Osteoblast (primary cell): ENCODE data around the gene GRIN2D. TPM values are rescaled to one million over a fixed set of nuclear protein-coding genes. Genes with fewer than 3 reads are reported as not detected.

Experiments
- DNase-seq: peaks from one replicate; pipeline ENCODE4 v3.0.0; 2011; ENCODE audit warnings: low spot score, mixed read lengths; ENCODE audit not compliant: insufficient read length; ENCODE audit errors: missing footprints
- H2AFZ ChIP-seq: 2 replicates; pipeline ENCODE4 v1.6.0; 2011; ENCODE audit warnings: mild to moderate bottlenecking, low read length
- H3K27ac ChIP-seq: 2 replicates; pipeline ENCODE4 v1.5.1; 2011; ENCODE audit warnings: mild to moderate bottlenecking, low read depth, low read length, moderate library complexity
- H3K27me3 ChIP-seq: 2 replicates; pipeline ENCODE4 v1.6.0; 2012; ENCODE audit warnings: mild to moderate bottlenecking, control low read depth, inconsistent platforms, low read length, moderate library complexity; ENCODE audit not compliant: insufficient read depth
- H3K36me3 ChIP-seq: 2 replicates; pipeline ENCODE4 v1.5.1; 2011; ENCODE audit warnings: mild to moderate bottlenecking, low read length, control low read depth, moderate library complexity; ENCODE audit not compliant: insufficient read depth
- H3K4me1 ChIP-seq: 2 replicates; pipeline ENCODE4 v1.5.1; 2011; ENCODE audit warnings: mild to moderate bottlenecking, low read length, control low read depth, moderate library complexity; ENCODE audit not compliant: insufficient read depth
- H3K4me2 ChIP-seq: 2 replicates; pipeline ENCODE4 v1.6.0; 2011; ENCODE audit warnings: mild to moderate bottlenecking, low read length; ENCODE audit not compliant: insufficient read depth
- H3K4me3 ChIP-seq: fragments of 200-600 bp; sonication (generic); 3 replicates; pipeline ENCODE4 v1.5.1; 2012; ENCODE audit warnings: mild to moderate bottlenecking, low read length, inconsistent platforms; ENCODE audit not compliant: insufficient read depth
- H3K79me2 ChIP-seq: 2 replicates; pipeline ENCODE4 v1.6.0; 2012; ENCODE audit warnings: mild to moderate bottlenecking, low read length, control low read depth, inconsistent platforms; ENCODE audit not compliant: insufficient read depth
- H3K9me3 ChIP-seq: 2 replicates; pipeline ENCODE4 v1.5.1; 2011; ENCODE audit warnings: low read depth, low read length, control low read depth
- H4K20me1 ChIP-seq: 2 replicates; pipeline ENCODE4 v1.6.0; 2012; ENCODE audit warnings: mild to moderate bottlenecking, low read length, control low read depth; ENCODE audit not compliant: insufficient read depth
- total RNA-seq: library from RNA; depleted of rRNA; stranded (reverse); fragments of >200 nt; gene quantifications from 2 replicates; pipeline ENCODE4 v1.2.3, GENCODE V29; 2012
- TF ChIP-seq, protein P1 (sequence below): IDR thresholded peaks from 2 replicates; pipeline ENCODE4 v1.5.1; 2011; ENCODE audit warnings: mild to moderate bottlenecking, low read depth, low read length, moderate library complexity; ENCODE audit errors: extremely low read depth

The GRIN2D gene
- total RNA-seq, 1 donor = under 0.01 TPM

GRCh38 chr19:48395170-48395455 lies 1.6 kb downstream of the GRIN2D start:
- Histone ChIP-seq H3K4me1 (peaks cover 5% of the 10 kb centered on the region), H3K79me2 (peaks cover 13% of the 10 kb centered on the region), H3K27ac (no peak overlapping the region), H3K4me2 (no peak overlapping the region), H2AFZ (no peak overlapping the region), H3K27me3 (peaks cover 53% of the 10 kb centered on the region), H3K9me3 (no peaks in the 10 kb centered on the region), H3K36me3 (no peaks in the 10 kb centered on the region), H4K20me1 (no peaks in the 10 kb centered on the region), H3K4me3 (no peak overlapping the region)
- peak; percentile 90 for DNase-seq
- TF ChIP-seq, protein P1, sequence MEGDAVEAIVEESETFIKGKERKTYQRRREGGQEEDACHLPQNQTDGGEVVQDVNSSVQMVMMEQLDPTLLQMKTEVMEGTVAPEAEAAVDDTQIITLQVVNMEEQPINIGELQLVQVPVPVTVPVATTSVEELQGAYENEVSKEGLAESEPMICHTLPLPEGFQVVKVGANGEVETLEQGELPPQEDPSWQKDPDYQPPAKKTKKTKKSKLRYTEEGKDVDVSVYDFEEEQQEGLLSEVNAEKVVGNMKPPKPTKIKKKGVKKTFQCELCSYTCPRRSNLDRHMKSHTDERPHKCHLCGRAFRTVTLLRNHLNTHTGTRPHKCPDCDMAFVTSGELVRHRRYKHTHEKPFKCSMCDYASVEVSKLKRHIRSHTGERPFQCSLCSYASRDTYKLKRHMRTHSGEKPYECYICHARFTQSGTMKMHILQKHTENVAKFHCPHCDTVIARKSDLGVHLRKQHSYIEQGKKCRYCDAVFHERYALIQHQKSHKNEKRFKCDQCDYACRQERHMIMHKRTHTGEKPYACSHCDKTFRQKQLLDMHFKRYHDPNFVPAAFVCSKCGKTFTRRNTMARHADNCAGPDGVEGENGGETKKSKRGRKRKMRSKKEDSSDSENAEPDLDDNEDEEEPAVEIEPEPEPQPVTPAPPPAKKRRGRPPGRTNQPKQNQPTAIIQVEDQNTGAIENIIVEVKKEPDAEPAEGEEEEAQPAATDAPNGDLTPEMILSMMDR = no peak

DNA sequence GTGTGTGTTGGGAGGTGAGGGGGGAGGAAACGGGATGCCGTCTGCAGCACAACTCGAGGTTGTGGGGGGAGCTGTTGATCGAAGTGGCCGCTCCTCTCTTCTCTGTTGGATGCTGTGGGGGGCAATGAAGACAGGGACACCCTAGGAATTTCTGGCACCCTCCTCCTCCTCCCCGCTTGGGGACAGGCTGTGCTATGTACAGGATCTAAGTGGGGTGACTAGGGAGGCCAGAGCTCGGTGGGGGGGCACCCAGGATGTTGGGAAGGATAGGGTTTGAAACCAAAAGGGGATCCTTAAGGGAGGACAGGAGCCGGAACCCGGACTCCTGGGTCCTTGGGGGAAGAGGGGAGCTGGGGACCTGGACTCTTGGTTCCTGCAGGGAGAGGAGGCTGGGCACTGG lies 2.0 kb downstream of the GRIN2D start:
- Histone ChIP-seq H3K27me3 (peaks cover 53% of the 10 kb centered on the region), H3K36me3 (no peaks in the 10 kb centered on the region), H3K4me2 (no peak overlapping the region), H3K79me2 (peaks cover 9% of the 10 kb centered on the region), H4K20me1 (no peaks in the 10 kb centered on the region), H2AFZ (no peak overlapping the region), H3K9me3 (no peaks in the 10 kb centered on the region), H3K4me3 (no peak overlapping the region), H3K4me1 (peaks cover 5% of the 10 kb centered on the region), H3K27ac (no peak overlapping the region)
- TF ChIP-seq, protein P1 = no peak
- DNase-seq = peak; percentile 71

DNA sequence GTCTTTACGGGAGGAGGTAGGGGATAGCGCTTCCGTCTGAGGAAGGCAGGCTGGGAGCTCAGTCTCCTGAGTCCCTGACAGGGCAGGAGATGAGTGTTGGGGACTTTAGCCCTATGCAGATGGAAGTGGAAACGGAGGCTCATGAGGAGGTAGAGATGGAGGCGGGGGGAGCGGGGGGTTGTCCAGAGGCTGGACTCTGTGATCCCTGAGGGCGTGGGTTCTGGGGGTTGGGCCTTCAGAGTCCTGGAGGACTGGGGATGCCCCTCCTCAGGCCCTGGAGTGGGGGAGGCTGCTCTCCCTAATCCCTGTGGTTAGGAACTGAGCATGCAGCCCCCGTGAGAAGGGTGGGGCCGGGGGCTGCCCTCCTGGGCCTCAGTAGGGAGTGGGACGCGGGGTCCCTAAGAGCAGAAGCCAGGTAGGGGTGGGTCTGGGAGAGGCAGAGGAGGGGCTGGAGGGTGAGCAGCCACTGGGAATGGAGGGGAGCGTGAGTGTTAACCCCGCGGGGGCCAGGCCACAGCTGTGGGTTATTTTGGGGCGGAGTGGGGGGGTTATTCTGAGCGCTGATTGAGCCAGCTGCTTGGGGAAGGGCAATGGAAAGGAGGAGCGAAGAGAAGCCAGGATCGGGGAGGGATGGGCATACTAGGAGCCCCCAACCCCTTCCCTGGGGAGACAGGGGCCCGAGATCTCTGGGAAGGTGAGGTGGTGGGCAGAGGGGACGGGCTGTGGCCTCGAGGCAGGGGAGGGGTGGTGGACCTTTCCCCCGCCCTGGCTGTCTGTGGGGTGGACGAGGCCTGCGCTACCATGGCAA lies 2.8 kb downstream of the GRIN2D start:
- DNase-seq = peak; percentile 64
- Histone ChIP-seq H2AFZ (no peak overlapping the region), H3K4me2 (no peak overlapping the region), H3K9me3 (no peaks in the 10 kb centered on the region), H3K4me3 (no peak overlapping the region), H4K20me1 (no peaks in the 10 kb centered on the region), H3K36me3 (no peaks in the 10 kb centered on the region), H3K79me2 (peaks cover 2% of the 10 kb centered on the region), H3K27me3 (peaks cover 53% of the 10 kb centered on the region), H3K27ac (no peak overlapping the region), H3K4me1 (peaks cover 5% of the 10 kb centered on the region)
- TF ChIP-seq, protein P1 = no peak

DNA sequence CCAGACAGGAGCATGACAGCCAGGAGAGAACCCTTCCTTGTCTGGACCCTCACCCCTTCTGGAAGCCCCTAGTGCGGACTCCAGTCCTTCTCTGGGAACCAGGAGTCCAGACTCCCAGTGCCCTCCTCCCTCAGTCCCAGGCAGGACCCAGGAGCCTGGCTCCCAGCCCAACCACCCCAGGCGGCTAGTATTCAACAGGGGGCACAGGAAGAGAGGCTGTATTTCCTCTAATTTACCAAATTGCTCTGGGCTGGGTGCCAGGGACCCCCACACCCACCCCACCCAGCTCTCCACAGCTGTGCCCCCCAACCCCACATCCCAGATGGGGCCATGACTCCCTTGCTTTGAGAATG lies 3.3 kb downstream of the GRIN2D start:
- H3K4me1 ChIP-seq = peaks cover 5% of the 10 kb centered on the region
- H3K36me3 ChIP-seq = no peaks in the 10 kb centered on the region
- H3K27me3 ChIP-seq = peaks cover 53% of the 10 kb centered on the region
- H4K20me1 ChIP-seq = no peaks in the 10 kb centered on the region
- TF ChIP-seq, protein P1 = no peak
- H3K4me2 ChIP-seq = no peak overlapping the region
- peak; percentile 80 for DNase-seq
- H3K4me3 ChIP-seq = no peak overlapping the region
- H3K27ac ChIP-seq = no peak overlapping the region
- no peaks in the 10 kb centered on the region for H3K79me2 ChIP-seq
- no peak overlapping the region for H2AFZ ChIP-seq
- no peaks in the 10 kb centered on the region for H3K9me3 ChIP-seq
